Karpas-422 (cell line): ENCODE results near the gene TRHDE. TPM values are rescaled to one million over a fixed set of nuclear protein-coding genes. Genes with fewer than 3 reads are reported as not detected.

Experiments used
- DNase-seq: peaks from one replicate; pipeline ENCODE4 v3.0.0-alpha.2; 2015
- H2AFZ ChIP-seq: fragments of 200-600 bp; sonication (generic); 2 replicates; pipeline ENCODE4 v1.6.1; 2014; ENCODE audit warnings: antibody characterized with exemption, low read length, mixed read lengths
- H3K27ac ChIP-seq: fragments of 200-600 bp; sonication (generic); 2 replicates; pipeline ENCODE4 v1.5.1; 2014; ENCODE audit warnings: mild to moderate bottlenecking, low read length, moderate library complexity
- H3K27me3 ChIP-seq: fragments of 200-600 bp; sonication (generic); 2 replicates; pipeline ENCODE4 v1.6.1; 2014; ENCODE audit warnings: low read length, mixed read lengths
- H3K36me3 ChIP-seq: fragments of 200-600 bp; sonication (generic); 2 replicates; pipeline ENCODE4 v1.6.1; 2014; ENCODE audit warnings: low read length, mixed read lengths; ENCODE audit not compliant: insufficient read depth
- H3K4me1 ChIP-seq: fragments of 200-600 bp; sonication (generic); 2 replicates; pipeline ENCODE4 v1.6.1; 2014; ENCODE audit warnings: mild to moderate bottlenecking, low read length, mixed read lengths
- H3K4me2 ChIP-seq: fragments of 200-600 bp; sonication (generic); 2 replicates; pipeline ENCODE4 v1.6.1; 2014; ENCODE audit warnings: low read length, low read depth, mild to moderate bottlenecking; ENCODE audit not compliant: poor library complexity, severe bottlenecking
- H3K4me3 ChIP-seq: fragments of 200-600 bp; sonication (generic); 2 replicates; pipeline ENCODE4 v1.5.1; 2014; ENCODE audit warnings: mild to moderate bottlenecking, antibody characterized with exemption, low read length, mixed read lengths
- H3K79me2 ChIP-seq: fragments of 200-600 bp; sonication (generic); 2 replicates; pipeline ENCODE4 v1.6.1; 2014; ENCODE audit warnings: mild to moderate bottlenecking, low read length, mixed read lengths
- H3K9ac ChIP-seq: fragments of 200-600 bp; sonication (generic); 2 replicates; pipeline ENCODE4 v1.6.0; 2014; ENCODE audit warnings: low read length
- H3K9me2 ChIP-seq: fragments of 200-600 bp; sonication (generic), shearing (Covaris generic); replicated peaks from 2 replicates; pipeline ENCODE4 v1.6.0; 2014; ENCODE audit warnings: mild to moderate bottlenecking, low read length, moderate library complexity; ENCODE audit not compliant: insufficient read depth
- H3K9me3 ChIP-seq: fragments of 300-700, 200-600 bp; sonication (generic); 2 replicates; pipeline ENCODE4 v1.6.1; 2014; ENCODE audit warnings: low read length, mixed read lengths
- H4K20me1 ChIP-seq: fragments of 200-600 bp; sonication (generic); 2 replicates; pipeline ENCODE4 v1.6.1; 2014; ENCODE audit warnings: mild to moderate bottlenecking, antibody characterized with exemption, low read length, low read depth; ENCODE audit not compliant: insufficient read depth
- total RNA-seq: library from RNA; depleted of rRNA; stranded (reverse); fragments of >200 nt; shearing (Covaris generic); gene quantifications from 2 replicates; pipeline ENCODE4 v1.2.3, GENCODE V29; 2014; ENCODE audit warnings: low replicate concordance

TRHDE gene
- total RNA-seq, 1 experiment from 2014 or later: not detected

DNA sequence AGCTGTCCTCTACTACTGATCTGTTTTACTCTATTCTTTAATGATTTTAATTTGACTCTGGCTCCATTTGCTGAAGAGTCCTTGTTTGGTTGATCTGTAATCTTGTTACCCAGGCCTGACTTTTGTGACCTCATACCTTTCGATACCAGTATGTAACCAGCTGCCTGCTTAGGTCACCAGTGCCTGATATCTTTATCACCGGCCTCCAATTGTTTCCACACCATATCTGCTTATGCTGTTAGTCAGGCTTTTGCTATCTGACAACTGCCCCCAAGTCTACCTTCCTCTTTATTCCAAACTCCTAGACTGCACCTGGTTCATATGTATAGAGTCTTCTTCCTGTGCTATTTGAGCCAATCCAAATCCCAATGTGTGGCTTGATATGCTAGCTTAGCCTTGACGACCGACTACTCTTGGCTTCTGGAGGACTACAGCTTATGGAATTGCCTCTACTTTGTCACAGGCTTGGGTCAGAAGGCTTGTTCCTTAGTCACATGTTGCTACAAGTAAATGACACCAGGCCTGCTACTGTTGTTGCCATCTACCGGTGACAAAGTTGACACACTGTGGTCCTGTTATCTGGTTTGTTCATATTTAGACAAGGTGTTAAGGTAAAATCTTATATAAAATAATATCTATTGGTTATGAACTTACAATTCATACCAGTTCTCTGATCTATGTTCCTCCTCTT lies 193.9 kb downstream of the TRHDE start:
- Histone ChIP-seq H3K27ac (no peak overlapping the region), H4K20me1 (no peaks in the 10 kb centered on the region), H3K9me2 (no peaks in the 10 kb centered on the region), H2AFZ (no peak overlapping the region), H3K27me3 (no peaks in the 10 kb centered on the region), H3K36me3 (no peaks in the 10 kb centered on the region), H3K4me1 (no peaks in the 10 kb centered on the region), H3K4me3 (no peak overlapping the region), H3K9me3 (no peaks in the 10 kb centered on the region), H3K79me2 (no peaks in the 10 kb centered on the region), H3K9ac (no peak overlapping the region), H3K4me2 (no peak overlapping the region)
- DNase-seq: no peak

DNA sequence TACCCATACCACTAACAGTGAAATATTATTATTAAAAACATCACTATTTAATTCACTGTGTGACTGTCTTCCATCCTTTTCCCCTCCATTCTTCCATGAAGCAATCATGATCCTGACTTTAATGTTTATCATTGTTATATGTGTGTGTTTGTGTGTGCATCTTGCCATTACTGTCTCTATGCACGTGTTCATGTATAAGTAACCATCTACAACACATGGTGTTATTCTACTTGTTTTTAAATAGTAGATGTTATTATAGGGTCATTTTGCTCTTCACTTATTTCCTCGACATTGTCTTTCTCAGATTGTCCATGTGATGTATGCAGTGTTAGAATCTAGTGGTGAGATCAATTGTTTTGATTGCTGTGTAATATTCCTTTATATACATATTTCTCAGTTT lies 195.8 kb downstream of the TRHDE start:
- no peak overlapping the region for H3K27ac ChIP-seq
- no peak overlapping the region for H3K9ac ChIP-seq
- H4K20me1 ChIP-seq: no peaks in the 10 kb centered on the region
- H2AFZ ChIP-seq: no peak overlapping the region
- H3K9me2 ChIP-seq: no peaks in the 10 kb centered on the region
- no peaks in the 10 kb centered on the region for H3K27me3 ChIP-seq
- no peak for DNase-seq
- no peaks in the 10 kb centered on the region for H3K4me1 ChIP-seq
- H3K4me3 ChIP-seq: no peak overlapping the region
- no peaks in the 10 kb centered on the region for H3K79me2 ChIP-seq
- no peaks in the 10 kb centered on the region for H3K9me3 ChIP-seq
- no peaks in the 10 kb centered on the region for H3K36me3 ChIP-seq
- H3K4me2 ChIP-seq: no peak overlapping the region

- Histone ChIP-seq H3K36me3 (no peaks in the 10 kb centered on the region), H4K20me1 (no peaks in the 10 kb centered on the region), H3K79me2 (no peaks in the 10 kb centered on the region), H3K4me1 (no peaks in the 10 kb centered on the region), H3K9me3 (no peaks in the 10 kb centered on the region), H3K27me3 (no peaks in the 10 kb centered on the region), H3K9ac (no peak overlapping the region), H3K9me2 (no peaks in the 10 kb centered on the region), H3K27ac (no peak overlapping the region), H3K4me2 (no peak overlapping the region), H2AFZ (no peak overlapping the region), H3K4me3 (no peak overlapping the region)
- no peak for DNase-seq
These were observed 196.3 kb downstream of the TRHDE start for GRCh38 chr12:72468505-72468904.

DNA sequence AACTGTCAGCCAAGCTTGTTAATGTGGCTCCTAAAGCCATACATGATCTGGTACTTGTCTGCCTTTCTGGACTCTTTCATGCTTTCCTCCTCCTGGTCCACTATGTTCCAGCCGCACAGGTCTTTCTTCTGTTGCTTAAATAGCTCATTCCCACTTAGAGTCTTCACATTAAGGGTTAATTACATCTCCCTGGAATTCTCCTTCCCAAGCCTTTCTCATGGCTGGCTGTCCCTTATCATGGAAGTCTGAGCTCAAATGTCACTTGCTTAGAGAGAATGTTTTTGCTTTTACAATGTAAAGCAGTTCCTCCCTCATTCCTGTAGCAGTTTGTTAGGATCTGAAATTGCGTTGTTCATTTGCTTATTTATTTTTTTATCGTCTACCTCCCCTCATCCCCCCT lies 199.6 kb downstream of the TRHDE start:
- Histone ChIP-seq H3K9ac (no peak overlapping the region), H2AFZ (no peak overlapping the region), H3K27me3 (no peaks in the 10 kb centered on the region), H3K9me2 (no peaks in the 10 kb centered on the region), H3K9me3 (no peaks in the 10 kb centered on the region), H3K4me2 (no peak overlapping the region), H3K4me1 (no peaks in the 10 kb centered on the region), H4K20me1 (no peaks in the 10 kb centered on the region), H3K27ac (no peak overlapping the region), H3K79me2 (no peaks in the 10 kb centered on the region), H3K36me3 (no peaks in the 10 kb centered on the region), H3K4me3 (no peak overlapping the region)
- no peak for DNase-seq

- Histone ChIP-seq H3K79me2 (no peaks in the 10 kb centered on the region), H3K36me3 (no peaks in the 10 kb centered on the region), H3K9me2 (no peaks in the 10 kb centered on the region), H2AFZ (no peak overlapping the region), H3K4me3 (no peak overlapping the region), H3K4me1 (no peaks in the 10 kb centered on the region), H3K27ac (no peak overlapping the region), H3K27me3 (no peaks in the 10 kb centered on the region), H3K4me2 (no peak overlapping the region), H3K9me3 (no peaks in the 10 kb centered on the region), H4K20me1 (no peaks in the 10 kb centered on the region), H3K9ac (no peak overlapping the region)
- DNase-seq: no peak
These were observed 200.2 kb downstream of the TRHDE start for GRCh38 chr12:72472350-72472749.

DNA sequence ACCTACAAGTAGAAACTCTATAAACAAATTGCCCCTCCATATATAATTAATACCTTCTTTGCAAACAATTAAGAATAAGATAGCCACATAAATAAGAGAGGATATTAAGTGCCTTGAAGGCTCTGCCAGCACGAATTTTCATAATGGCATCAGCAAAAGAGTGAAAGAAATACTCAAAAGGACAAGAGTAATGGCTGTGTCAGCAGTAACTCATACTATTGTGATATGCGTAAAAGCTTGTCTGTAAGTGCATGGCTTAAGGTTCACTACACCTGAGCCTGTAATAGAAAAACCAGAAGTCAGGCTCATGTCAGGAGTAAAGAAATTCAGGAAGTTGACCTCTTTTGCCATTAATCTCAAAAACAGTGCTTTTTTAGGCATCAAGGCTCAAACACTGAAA lies 204.1 kb downstream of the TRHDE start:
- no peak overlapping the region for H3K27ac ChIP-seq
- H3K4me1 ChIP-seq: no peaks in the 10 kb centered on the region
- H3K27me3 ChIP-seq: no peaks in the 10 kb centered on the region
- H3K4me3 ChIP-seq: no peak overlapping the region
- no peaks in the 10 kb centered on the region for H3K36me3 ChIP-seq
- DNase-seq: no peak
- no peaks in the 10 kb centered on the region for H3K79me2 ChIP-seq
- no peaks in the 10 kb centered on the region; the same call in 1 of the 2 replicates for H3K9me3 ChIP-seq
- no peaks in the 10 kb centered on the region for H4K20me1 ChIP-seq
- H3K9me2 ChIP-seq: no peaks in the 10 kb centered on the region
- no peak overlapping the region for H3K4me2 ChIP-seq
- no peak overlapping the region for H3K9ac ChIP-seq
- no peak overlapping the region for H2AFZ ChIP-seq

DNA sequence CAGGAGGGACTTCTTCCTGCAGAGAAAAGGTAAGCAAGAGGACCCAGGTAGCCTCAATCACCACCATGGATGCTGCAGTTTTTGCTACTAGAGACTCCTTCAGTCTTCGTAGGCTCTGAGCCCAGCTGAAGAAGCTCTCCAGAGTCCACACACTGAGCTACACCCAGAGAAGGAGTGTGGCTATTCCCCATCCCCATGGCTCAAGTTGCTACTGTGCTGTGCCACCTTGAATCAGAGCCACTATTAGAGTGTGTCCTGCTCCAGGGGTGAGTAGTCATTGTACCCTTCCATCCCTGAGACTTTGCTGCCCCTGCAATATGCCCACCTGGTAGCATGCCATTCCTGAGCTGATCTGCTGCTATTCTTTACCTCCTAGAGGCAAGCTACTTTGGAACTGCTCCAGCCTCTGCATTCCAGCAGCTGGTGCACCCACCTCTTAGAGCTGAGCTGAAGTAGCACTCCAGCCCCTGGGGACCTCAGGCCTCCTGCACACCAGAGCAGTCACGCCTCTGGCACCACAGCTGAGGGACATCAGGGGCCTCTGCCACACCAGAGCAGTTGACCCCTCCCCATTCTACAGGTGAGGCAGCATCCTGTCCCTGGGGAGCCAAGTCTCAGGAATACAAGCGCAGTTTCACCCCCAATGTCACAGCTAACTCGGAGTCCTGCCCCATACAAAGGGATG lies 213.0 kb downstream of the TRHDE start:
- Histone ChIP-seq H3K4me3 (no peak overlapping the region), H3K4me2 (no peak overlapping the region), H3K79me2 (no peaks in the 10 kb centered on the region), H3K36me3 (no peaks in the 10 kb centered on the region), H4K20me1 (no peaks in the 10 kb centered on the region), H2AFZ (no peak overlapping the region), H3K9me3 (peaks cover 5% of the 10 kb centered on the region), H3K27ac (no peak overlapping the region), H3K9ac (no peak overlapping the region), H3K9me2 (no peaks in the 10 kb centered on the region), H3K27me3 (no peaks in the 10 kb centered on the region), H3K4me1 (no peaks in the 10 kb centered on the region)
- DNase-seq: no peak

DNA sequence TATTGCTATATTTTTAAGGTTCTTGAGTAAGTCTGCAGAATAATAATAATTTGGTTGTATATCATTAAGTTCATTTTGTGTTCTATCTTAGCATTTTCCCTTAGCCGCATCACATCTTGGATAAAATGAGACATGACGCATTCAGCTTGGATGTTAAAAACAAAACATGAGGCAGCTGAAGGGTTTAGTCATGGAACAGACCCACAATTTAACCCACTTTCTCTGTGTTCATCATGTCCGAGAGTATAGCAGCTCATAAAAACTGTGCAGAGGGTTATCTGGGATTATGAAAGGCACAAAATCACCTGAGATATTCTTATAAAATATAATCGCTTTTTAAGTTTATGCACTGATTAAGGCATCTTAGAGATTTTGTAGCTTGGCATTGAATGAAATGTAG lies 219.3 kb downstream of the TRHDE start:
- Histone ChIP-seq H2AFZ (no peak overlapping the region), H3K9me2 (no peaks in the 10 kb centered on the region)

More for the DNA sequence above, 219.3 kb downstream of the TRHDE start:
- H3K36me3 ChIP-seq: no peaks in the 10 kb centered on the region
- no peaks in the 10 kb centered on the region for H4K20me1 ChIP-seq
- DNase-seq: no peak
- H3K9ac ChIP-seq: no peak overlapping the region
- no peaks in the 10 kb centered on the region for H3K27me3 ChIP-seq
- no peak overlapping the region for H3K27ac ChIP-seq
- H3K9me3 ChIP-seq: peaks cover 2% of the 10 kb centered on the region; the same call in 1 of the 2 replicates
- H3K4me3 ChIP-seq: no peak overlapping the region
- H3K79me2 ChIP-seq: no peaks in the 10 kb centered on the region
- no peak overlapping the region for H3K4me2 ChIP-seq
- no peaks in the 10 kb centered on the region for H3K4me1 ChIP-seq
